Measurements from ENCODE around the gene NDUFB7.
"Not testable (repeated sequence)": the region's sequence is repeated elsewhere in the genome, so short reads cannot be mapped to it uniquely, and the experiment has no call there.

- TF ChIP-seq REST (IDR thresholded peaks at IDR 0.05; ENCODE audit: insufficient read depth in 1 of 2, low read depth in 2 of 2, low read length in 1 of 2); CTCF (IDR thresholded peaks at IDR 0.05); POLR2AphosphoS5 (IDR thresholded peaks at IDR 0.05; ENCODE audit: low read depth, low read length): not testable (repeated sequence)
These were observed 12.5 kb upstream of the NDUFB7 start for GRCh38 chr19:14584372-14584771.
